HG03064 (cell line): Measurements from ENCODE around the gene NTN1.

Source experiments
- ATAC-seq: cut with Tn5 transposase; IDR thresholded peaks from one replicate; pipeline ENCODE4 v1.9.1; 2021; ENCODE audit warnings: low read depth; ENCODE audit not compliant: unreplicated experiment

Gene NTN1

GRCh38 chr17:9035249-9035648 is 13.9 kb downstream of the NTN1 start:
- ATAC-seq, result no peak

GRCh38 chr17:9036336-9036735 is 15.0 kb downstream of the NTN1 start:
- no peak for ATAC-seq

- no peak for ATAC-seq
Measured at GRCh38 chr17:9037736-9038135, 16.4 kb downstream of the NTN1 start.

GRCh38 chr17:9038380-9038779 is 17.1 kb downstream of the NTN1 start:
- ATAC-seq, result no peak

- no peak for ATAC-seq
Measured at GRCh38 chr17:9044772-9045463, 23.6 kb downstream of the NTN1 start.

- ATAC-seq, result no peak
Measured at GRCh38 chr17:9050801-9051401, 29.6 kb downstream of the NTN1 start.

GRCh38 chr17:9051561-9051960 is 30.3 kb downstream of the NTN1 start:
- ATAC-seq, result no peak

- ATAC-seq, result no peak
Measured at GRCh38 chr17:9052921-9053320, 31.6 kb downstream of the NTN1 start.

GRCh38 chr17:9053406-9053805 is 32.1 kb downstream of the NTN1 start:
- ATAC-seq, result no peak

GRCh38 chr17:9054126-9054975 is 33.0 kb downstream of the NTN1 start:
- ATAC-seq, result no peak

GRCh38 chr17:9055281-9055680 is 34.0 kb downstream of the NTN1 start:
- no peak for ATAC-seq

- no peak for ATAC-seq
Measured at GRCh38 chr17:9056566-9056965, 35.3 kb downstream of the NTN1 start.

GRCh38 chr17:9057310-9057709 is 36.0 kb downstream of the NTN1 start:
- ATAC-seq, result no peak

- ATAC-seq, result no peak
Measured at GRCh38 chr17:9062399-9062902, 41.1 kb downstream of the NTN1 start.

GRCh38 chr17:9064311-9064834 is 43.1 kb downstream of the NTN1 start:
- ATAC-seq, result no peak

GRCh38 chr17:9071016-9071415 is 49.7 kb downstream of the NTN1 start:
- ATAC-seq, result no peak

- ATAC-seq, result no peak
Measured at GRCh38 chr17:9071811-9072498, 50.6 kb downstream of the NTN1 start.

GRCh38 chr17:9072696-9073339 is 51.5 kb downstream of the NTN1 start:
- ATAC-seq, result no peak

- ATAC-seq, result no peak
Measured at GRCh38 chr17:9074131-9074530, 52.8 kb downstream of the NTN1 start.

GRCh38 chr17:9079461-9080103 is 58.3 kb downstream of the NTN1 start:
- ATAC-seq, result no peak
